ENCODE measurements around the gene ZIC4. TPM values are rescaled to one million over a fixed set of nuclear protein-coding genes. Genes with fewer than 3 reads are reported as not detected.

ZIC4 gene
- total and polyA plus RNA-seq, 9 of the 15 experiments (the other 6 are each of a cell fraction or from before 2014, with no cell fraction given) = not detected

DNA sequence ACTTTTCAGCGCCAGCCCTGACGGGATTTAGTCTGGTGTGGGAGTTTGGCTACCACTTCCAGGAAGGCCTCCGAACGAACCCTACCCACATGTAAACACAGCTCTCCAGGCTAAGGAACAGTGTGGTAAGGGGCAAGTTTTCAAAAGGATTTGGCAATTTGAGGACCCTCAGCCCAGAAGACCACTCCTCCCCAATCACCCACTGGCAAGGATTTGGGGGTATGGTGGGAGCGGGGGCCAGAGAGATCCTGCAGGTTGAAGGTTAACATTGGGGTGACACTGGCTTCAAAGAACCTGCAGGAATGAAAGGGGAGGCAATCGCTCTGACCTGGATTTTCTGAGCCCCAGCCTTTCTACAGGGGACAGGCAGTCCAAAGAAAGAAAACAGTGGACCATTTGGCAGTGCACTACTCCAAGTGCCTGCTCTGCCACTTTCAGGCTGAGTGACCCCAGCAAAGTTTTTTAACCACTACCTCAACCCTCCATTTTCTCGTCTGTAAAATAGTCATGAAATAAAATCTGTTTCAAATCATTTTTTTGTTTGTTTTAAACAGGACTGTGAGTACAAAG lies 34.5 kb downstream of the ZIC4 start:
- FAIRE-seq (no peak), DNase-seq (ENCODE audit: extremely low read depth in 1 of 4, low spot score in 3 of 4) (no peak), ATAC-seq (no peak)
- WGBS (ENCODE audit: insufficient coverage, low coverage, missing lambda C conversion rate) = 0% methylated on average over 3 of the region's 7 CpGs
- Histone ChIP-seq H3K4me1 (replicated peaks in 1 of 2; ENCODE audit: control insufficient read depth in 2 of 2, insufficient read depth in 2 of 2, low read length in 2 of 2) (no peaks in the 10 kb centered on the region), H3K79me2 (ENCODE audit: control insufficient read depth, insufficient read depth, low read length) (no peaks in the 10 kb centered on the region), H3K27ac (ENCODE audit: extremely low read depth, low read depth, low read length) (no peak overlapping the region), H3K27me3 (ENCODE audit: control insufficient read depth in 2 of 2, insufficient read depth in 2 of 2, low read length in 2 of 2) (no peaks in the 10 kb centered on the region; a peak in 2 of 5 replicates), H3K36me3 (ENCODE audit: control insufficient read depth, insufficient read depth, low read length) (no peaks in the 10 kb centered on the region), H3K4me2 (ENCODE audit: insufficient read depth, low read length) (no peak overlapping the region), H3K9me1 (ENCODE audit: control insufficient read depth, insufficient read depth, low read length) (no peaks in the 10 kb centered on the region), H3K9ac (ENCODE audit: insufficient read depth in 1 of 2, low read depth in 2 of 2, low read length in 2 of 2) (no peak overlapping the region), H3K4me3 (no peak overlapping the region), H2AFZ (ENCODE audit: low read depth, low read length) (no peak overlapping the region), H4K20me1 (replicated peaks; ENCODE audit: control insufficient read depth, insufficient read depth, low read length) (no peaks in the 10 kb centered on the region), H3K9me3 (replicated peaks; ENCODE audit: control insufficient read depth, insufficient read depth, low read depth, low read length) (no peaks in the 10 kb centered on the region)
- ChIA-PET CTCF (ENCODE audit: low intra/inter-chr PET ratio) (no interaction called here), POLR2A (no interaction called here)
- in situ Hi-C loops (cut with MboI) (no loop called here), intact Hi-C loops (cut with micrococcal nuclease) (no loop called here)
- TF ChIP-seq SPI1 (IDR thresholded peaks at IDR 0.05; ENCODE audit: borderline replicate concordance, low read depth, low read length) (no peak), KAT8 (IDR thresholded peaks at IDR 0.05; ENCODE audit: low read depth) (no peak), ZNF57 (CRISPR knock-in tag; IDR thresholded peaks at IDR 0.05) (no peak), MYC (IDR thresholded peaks at IDR 0.05; ENCODE audit: low read depth, low read length) (no peak), MYC (CRISPR knock-in tag; IDR thresholded peaks at IDR 0.05; ENCODE audit: borderline replicate concordance, low read depth) (no peak), SIN3B (IDR thresholded peaks at IDR 0.05; ENCODE audit: low read depth) (no peak), BRF1 (IDR thresholded peaks at IDR 0.05; ENCODE audit: borderline replicate concordance, extremely low read depth, insufficient read length) (no peak), CREB3L1 (IDR thresholded peaks at IDR 0.05; ENCODE audit: borderline replicate concordance, low read depth) (no peak)
- TF ChIP-seq, protein P1, sequence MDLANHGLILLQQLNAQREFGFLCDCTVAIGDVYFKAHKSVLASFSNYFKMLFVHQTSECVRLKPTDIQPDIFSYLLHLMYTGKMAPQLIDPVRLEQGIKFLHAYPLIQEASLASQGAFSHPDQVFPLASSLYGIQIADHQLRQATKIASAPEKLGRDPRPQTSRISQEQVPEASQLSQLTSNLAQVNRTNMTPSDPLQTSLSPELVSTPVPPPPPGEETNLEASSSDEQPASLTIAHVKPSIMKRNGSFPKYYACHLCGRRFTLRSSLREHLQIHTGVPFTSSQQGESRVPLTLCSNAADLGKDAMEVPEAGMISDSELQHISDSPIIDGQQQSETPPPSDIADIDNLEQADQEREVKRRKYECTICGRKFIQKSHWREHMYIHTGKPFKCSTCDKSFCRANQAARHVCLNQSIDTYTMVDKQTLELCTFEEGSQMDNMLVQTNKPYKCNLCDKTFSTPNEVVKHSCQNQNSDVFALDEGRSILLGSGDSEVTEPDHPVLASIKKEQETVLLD (IDR thresholded peaks at IDR 0.05) = no peak
- no TSS peak for BruUV-seq (replicated peaks)

Measured in K562 (cell line).